ENCODE measurements around the gene ARL15.

DNA sequence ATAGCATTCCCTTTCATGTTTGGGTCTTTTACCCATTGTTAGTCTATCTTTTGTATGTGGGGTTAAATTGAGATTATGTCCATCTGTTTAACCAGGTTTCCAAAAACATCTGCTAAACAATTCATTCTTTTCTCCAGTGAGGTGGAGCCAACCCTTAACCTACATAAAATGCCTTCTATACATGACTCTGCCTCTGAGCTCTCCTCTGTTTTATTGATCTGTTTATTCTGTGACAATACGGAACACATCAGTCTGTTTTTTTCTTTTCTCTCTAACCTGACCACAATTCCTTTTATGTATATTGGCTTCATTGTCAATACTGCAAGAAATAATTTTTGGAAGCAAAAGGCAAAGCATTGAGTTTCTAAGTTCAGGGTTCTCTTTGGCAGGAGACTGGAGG is 9.9 kb upstream of the ARL15 start:
- TF ChIP-seq, protein P1, sequence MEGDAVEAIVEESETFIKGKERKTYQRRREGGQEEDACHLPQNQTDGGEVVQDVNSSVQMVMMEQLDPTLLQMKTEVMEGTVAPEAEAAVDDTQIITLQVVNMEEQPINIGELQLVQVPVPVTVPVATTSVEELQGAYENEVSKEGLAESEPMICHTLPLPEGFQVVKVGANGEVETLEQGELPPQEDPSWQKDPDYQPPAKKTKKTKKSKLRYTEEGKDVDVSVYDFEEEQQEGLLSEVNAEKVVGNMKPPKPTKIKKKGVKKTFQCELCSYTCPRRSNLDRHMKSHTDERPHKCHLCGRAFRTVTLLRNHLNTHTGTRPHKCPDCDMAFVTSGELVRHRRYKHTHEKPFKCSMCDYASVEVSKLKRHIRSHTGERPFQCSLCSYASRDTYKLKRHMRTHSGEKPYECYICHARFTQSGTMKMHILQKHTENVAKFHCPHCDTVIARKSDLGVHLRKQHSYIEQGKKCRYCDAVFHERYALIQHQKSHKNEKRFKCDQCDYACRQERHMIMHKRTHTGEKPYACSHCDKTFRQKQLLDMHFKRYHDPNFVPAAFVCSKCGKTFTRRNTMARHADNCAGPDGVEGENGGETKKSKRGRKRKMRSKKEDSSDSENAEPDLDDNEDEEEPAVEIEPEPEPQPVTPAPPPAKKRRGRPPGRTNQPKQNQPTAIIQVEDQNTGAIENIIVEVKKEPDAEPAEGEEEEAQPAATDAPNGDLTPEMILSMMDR (IDR thresholded peaks at IDR 0.05; ENCODE audit: low read depth, low read length), result no peak
- TF ChIP-seq EZH2phosphoT487 (IDR thresholded peaks at IDR 0.05; ENCODE audit: low read depth), result no peak

Measured in OCI-LY3 (cell line).